Measurements from ENCODE around the gene PSORS1C1.
A peak's percentile ranks its signal among the peaks of the same experiment; 100 is the strongest.
"Not testable (repeated sequence)": the region's sequence is repeated elsewhere in the genome, so short reads cannot be mapped to it uniquely, and the experiment has no call there.

PSORS1C1 gene

GRCh38 chr6:31180500-31180899 lies 65.9 kb downstream of the PSORS1C1 start:
- DNase-seq = peak; percentile 80

- DNase-seq = not testable (repeated sequence)
These were observed 68.7 kb downstream of the PSORS1C1 start for GRCh38 chr6:31183287-31183686.

GRCh38 chr6:31183859-31184258 lies 69.3 kb downstream of the PSORS1C1 start:
- not testable (repeated sequence) for DNase-seq

GRCh38 chr6:31185695-31186051 lies 71.1 kb downstream of the PSORS1C1 start:
- DNase-seq = not testable (repeated sequence)

- no peak for DNase-seq
These were observed 71.6 kb downstream of the PSORS1C1 start for GRCh38 chr6:31186052-31186734.

- DNase-seq = no peak
These were observed 73.2 kb downstream of the PSORS1C1 start for GRCh38 chr6:31187780-31188194.

- DNase-seq = not testable (repeated sequence)
These were observed 74.6 kb downstream of the PSORS1C1 start for GRCh38 chr6:31189223-31189622.

All from activated naive CD4-positive, alpha-beta T cell treated with Interleukin-2 at 50 U/mL for 16 hours (primary cell).